H9 (cell line): ENCODE measurements around the gene CYTH3. TPM values are rescaled to one million over a fixed set of nuclear protein-coding genes. Genes with fewer than 3 reads are reported as not detected.

Experiments used
- DNase-seq: peaks from one replicate; pipeline ENCODE4 v3.0.0-alpha.2; 2017
- H2AFZ ChIP-seq: one replicate; pipeline ENCODE4 v1.6.1; 2013; ENCODE audit warnings: mild to moderate bottlenecking, low read length, control low read depth, moderate library complexity
- H2AK5ac ChIP-seq: 2 replicates; pipeline ENCODE4 v1.6.1; 2013; ENCODE audit warnings: low read length, control low read depth, mixed read lengths; ENCODE audit not compliant: insufficient read length
- H2BK120ac ChIP-seq: one replicate; pipeline ENCODE4 v1.6.1; 2013; ENCODE audit warnings: low read depth, mild to moderate bottlenecking, low read length, control low read depth, inconsistent platforms; ENCODE audit not compliant: poor library complexity, severe bottlenecking
- H2BK12ac ChIP-seq: 2 replicates; pipeline ENCODE4 v1.6.1; 2013; ENCODE audit warnings: low read length, control low read depth, mixed read lengths, low read depth; ENCODE audit not compliant: insufficient read length
- H2BK15ac ChIP-seq: 2 replicates; pipeline ENCODE4 v1.6.1; 2013; ENCODE audit warnings: low read depth, low read length, control low read depth
- H2BK20ac ChIP-seq: one replicate; pipeline ENCODE4 v1.6.1; 2013; ENCODE audit warnings: low read depth, mild to moderate bottlenecking, low read length, control low read depth, inconsistent platforms; ENCODE audit not compliant: poor library complexity, severe bottlenecking
- H2BK5ac ChIP-seq: 2 replicates; pipeline ENCODE4 v1.6.1; 2013; ENCODE audit warnings: low read length, control low read depth, mixed read lengths; ENCODE audit not compliant: insufficient read length
- H3K14ac ChIP-seq: 2 replicates; pipeline ENCODE4 v1.6.1; 2013; ENCODE audit warnings: low read length, control low read depth; ENCODE audit not compliant: insufficient read depth
- H3K18ac ChIP-seq: 2 replicates; pipeline ENCODE4 v1.6.1; 2013; ENCODE audit warnings: low read depth, mild to moderate bottlenecking, mixed read lengths, low read length, control low read depth; ENCODE audit not compliant: insufficient read length
- H3K23ac ChIP-seq: 2 replicates; pipeline ENCODE4 v1.6.1; 2013; ENCODE audit warnings: low read length, control low read depth, mixed read lengths, low read depth; ENCODE audit not compliant: insufficient read length
- H3K23me2 ChIP-seq: 2 replicates; pipeline ENCODE4 v1.6.1; 2013; ENCODE audit warnings: low read depth, mild to moderate bottlenecking, mixed read lengths, low read length, control low read depth; ENCODE audit not compliant: insufficient read length, poor library complexity, severe bottlenecking
- H3K27ac ChIP-seq: 2 replicates; pipeline ENCODE4 v1.5.1; 2013; ENCODE audit warnings: low read length, control low read depth, mixed read lengths, low read depth; ENCODE audit not compliant: insufficient read length
- H3K27me3 ChIP-seq: 2 replicates; pipeline ENCODE4 v1.6.1; 2013; ENCODE audit warnings: low read length, control low read depth, inconsistent platforms; ENCODE audit not compliant: insufficient read depth
- H3K4ac ChIP-seq: 2 replicates; pipeline ENCODE4 v1.6.1; 2013; ENCODE audit warnings: low read depth, mild to moderate bottlenecking, control low read depth, inconsistent platforms, low read length, moderate library complexity
- H3K4me1 ChIP-seq: 2 replicates; pipeline ENCODE4 v1.6.1; 2013; ENCODE audit warnings: low read length, control low read depth, inconsistent platforms; ENCODE audit not compliant: insufficient read depth
- H3K4me2 ChIP-seq: 2 replicates; pipeline ENCODE4 v1.6.1; 2013; ENCODE audit warnings: low read length, control low read depth, mixed read lengths; ENCODE audit not compliant: insufficient read length, insufficient read depth
- H3K56ac ChIP-seq: 2 replicates; pipeline ENCODE4 v1.6.1; 2013; ENCODE audit warnings: low read depth, mild to moderate bottlenecking, mixed read lengths, low read length, control low read depth; ENCODE audit not compliant: insufficient read length
- H3K79me1 ChIP-seq: 2 replicates; pipeline ENCODE4 v1.6.1; 2013; ENCODE audit warnings: low read depth, mild to moderate bottlenecking, moderate library complexity, low read length, control low read depth, inconsistent platforms; ENCODE audit not compliant: insufficient read depth, poor library complexity, severe bottlenecking
- H3K79me2 ChIP-seq: 2 replicates; pipeline ENCODE4 v1.6.1; 2013; ENCODE audit warnings: low read length, control low read depth, inconsistent platforms; ENCODE audit not compliant: insufficient read depth
- H3K9ac ChIP-seq: 2 replicates; pipeline ENCODE4 v1.6.1; 2013; ENCODE audit warnings: low read length, control low read depth, mixed read lengths; ENCODE audit not compliant: insufficient read length; ENCODE audit errors: extremely low read depth
- H3K9me3 ChIP-seq: one replicate; pipeline ENCODE4 v1.6.1; 2013; ENCODE audit warnings: low read depth, low read length, inconsistent platforms; ENCODE audit not compliant: control insufficient read depth
- H3T11ph ChIP-seq: one replicate; pipeline ENCODE4 v1.6.1; 2013; ENCODE audit warnings: mild to moderate bottlenecking, low read length, control low read depth, inconsistent platforms
- H4K20me1 ChIP-seq: one replicate; pipeline ENCODE4 v1.6.1; 2013; ENCODE audit not compliant: control insufficient read depth, insufficient read length, insufficient read depth
- H4K5ac ChIP-seq: 2 replicates; pipeline ENCODE4 v1.6.1; 2013; ENCODE audit warnings: low read depth, mild to moderate bottlenecking, mixed read lengths, low read length, control low read depth; ENCODE audit not compliant: insufficient read length
- H4K8ac ChIP-seq: replicated peaks from 2 replicates; pipeline ENCODE4 v1.6.1; 2013; ENCODE audit warnings: low read length, control low read depth, mixed read lengths, low read depth; ENCODE audit not compliant: insufficient read length
- H4K91ac ChIP-seq: 2 replicates; pipeline ENCODE4 v1.6.1; 2013; ENCODE audit warnings: low read depth, mild to moderate bottlenecking, moderate library complexity, mixed read lengths, low read length, control low read depth; ENCODE audit not compliant: insufficient read length
- H3K27ac Mint-ChIP-seq, 3 experiments: 2 replicates in 2 of 3; 3 replicates in 1 of 3; pipeline ENCODE4 v1.8.0; 2020 to 2021; ENCODE audit warnings: mixed read lengths in 3 of 3, mild to moderate bottlenecking in 1 of 3, moderate library complexity in 1 of 3
- H3K27me3 Mint-ChIP-seq: 2 replicates; pipeline ENCODE4 v1.8.0; 2021; ENCODE audit warnings: low read depth, mild to moderate bottlenecking, moderate library complexity, mixed read lengths
- H3K36me3 Mint-ChIP-seq, 3 experiments: 2 replicates in 2 of 3; 3 replicates in 1 of 3; pipeline ENCODE4 v1.8.0; 2020 to 2021; ENCODE audit warnings: low read depth in 3 of 3, mixed read lengths in 3 of 3; ENCODE audit not compliant: insufficient read depth in 1 of 3
- H3K4me1 Mint-ChIP-seq, 2 experiments: 2 replicates each; pipeline ENCODE4 v1.8.0; 2020; ENCODE audit warnings: mixed read lengths in 2 of 2
- H3K4me3 Mint-ChIP-seq, 2 experiments: 2 replicates in 1 of 2; 3 replicates in 1 of 2; pipeline ENCODE4 v1.8.0; 2020 to 2021; ENCODE audit warnings: mild to moderate bottlenecking in 2 of 2, mixed read lengths in 2 of 2, moderate library complexity in 1 of 2
- H3K9me3 Mint-ChIP-seq, 2 experiments: 2 replicates in 1 of 2; 3 replicates in 1 of 2; pipeline ENCODE4 v1.8.0; 2020; ENCODE audit warnings: mild to moderate bottlenecking in 2 of 2, mixed read lengths in 2 of 2, moderate library complexity in 1 of 2
- WGBS: extraction: QIAGEN DNeasy Blood & Tissue Kit; methylation state at CpG from one replicate; pipeline ENCODE4 v1.1.7; 2013; ENCODE audit warnings: missing lambda C conversion rate, low lambda C conversion rate, mixed read lengths; ENCODE audit not compliant: insufficient read length; ENCODE audit errors: extremely low coverage; 5-methylcytosine and 5-hydroxymethylcytosine counted together
- total RNA-seq: library from RNA; stranded (reverse); gene quantifications from 2 replicates; pipeline ENCODE4 v1.2.1, GENCODE V29; 2021
- TF ChIP-seq, protein P1 (sequence below): fragments of 200-600 bp; sonication (generic); conservative IDR thresholded peaks from 3 replicates; pipeline ENCODE4 v1.8.0; 2021; ENCODE audit warnings: antibody characterized with exemption, mild to moderate bottlenecking

Gene CYTH3
- total RNA-seq, 1 experiment from 2014 or later = 12.3 TPM

DNA sequence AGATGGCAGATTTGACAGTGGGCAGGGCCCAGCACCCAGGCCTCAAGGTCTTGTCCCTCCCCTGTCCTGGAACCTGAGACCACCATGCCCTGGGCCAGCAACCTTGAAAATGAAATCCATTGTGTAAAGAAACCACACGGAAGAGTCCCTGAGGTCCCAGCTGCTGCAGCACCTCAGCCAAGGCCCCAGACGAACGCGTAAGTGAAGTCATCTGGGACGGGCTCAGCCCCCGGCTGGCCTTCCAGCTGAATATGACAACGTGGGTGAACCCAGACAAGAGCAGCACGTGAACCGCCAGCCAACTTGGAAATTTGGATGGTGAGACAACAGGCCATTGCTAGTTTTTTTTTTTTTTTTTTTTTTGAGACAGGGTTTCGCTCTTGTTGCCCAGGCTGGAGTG is 70.3 kb downstream of the CYTH3 start:
- Mint-ChIP-seq H3K27ac (peak overlapping the region; percentile 20 to 40 (median 28); a peak in 2 of 7 replicates), H3K27me3 (no peaks in the 10 kb centered on the region), H3K4me1 (peaks cover 31% of the 10 kb centered on the region in 2 experiments), H3K36me3 (no peaks in the 10 kb centered on the region), H3K9me3 (no peaks in the 10 kb centered on the region), H3K4me3 (no peak overlapping the region)
- Histone ChIP-seq H3K79me1 (no peaks in the 10 kb centered on the region), H3T11ph (no peak overlapping the region), H3K9me3 (no peaks in the 10 kb centered on the region), H3K9ac (no peak overlapping the region), H4K5ac (no peak overlapping the region), H4K20me1 (no peaks in the 10 kb centered on the region), H2BK5ac (no peak overlapping the region), H2AK5ac (no peak overlapping the region), H2AFZ (no peak overlapping the region), H2BK120ac (no peak overlapping the region), H3K79me2 (no peaks in the 10 kb centered on the region), H3K56ac (no peak overlapping the region), H2BK20ac (no peak overlapping the region), H3K4me2 (no peak overlapping the region), H3K18ac (no peak overlapping the region), H4K8ac (no peak overlapping the region), H3K4me1 (peaks cover 3% of the 10 kb centered on the region; the same call in 1 of the 2 replicates), H2BK12ac (no peak overlapping the region), H3K23ac (no peak overlapping the region), H3K27ac (no peak overlapping the region), H3K23me2 (no peaks in the 10 kb centered on the region), H3K27me3 (no peaks in the 10 kb centered on the region), H3K4ac (no peak overlapping the region), H4K91ac (no peak overlapping the region), H3K14ac (no peak overlapping the region), H2BK15ac (no peak overlapping the region)
- WGBS = no CpG with 5 or more reads among the region's 10 CpGs
- DNase-seq = no peak
- TF ChIP-seq, protein P1, sequence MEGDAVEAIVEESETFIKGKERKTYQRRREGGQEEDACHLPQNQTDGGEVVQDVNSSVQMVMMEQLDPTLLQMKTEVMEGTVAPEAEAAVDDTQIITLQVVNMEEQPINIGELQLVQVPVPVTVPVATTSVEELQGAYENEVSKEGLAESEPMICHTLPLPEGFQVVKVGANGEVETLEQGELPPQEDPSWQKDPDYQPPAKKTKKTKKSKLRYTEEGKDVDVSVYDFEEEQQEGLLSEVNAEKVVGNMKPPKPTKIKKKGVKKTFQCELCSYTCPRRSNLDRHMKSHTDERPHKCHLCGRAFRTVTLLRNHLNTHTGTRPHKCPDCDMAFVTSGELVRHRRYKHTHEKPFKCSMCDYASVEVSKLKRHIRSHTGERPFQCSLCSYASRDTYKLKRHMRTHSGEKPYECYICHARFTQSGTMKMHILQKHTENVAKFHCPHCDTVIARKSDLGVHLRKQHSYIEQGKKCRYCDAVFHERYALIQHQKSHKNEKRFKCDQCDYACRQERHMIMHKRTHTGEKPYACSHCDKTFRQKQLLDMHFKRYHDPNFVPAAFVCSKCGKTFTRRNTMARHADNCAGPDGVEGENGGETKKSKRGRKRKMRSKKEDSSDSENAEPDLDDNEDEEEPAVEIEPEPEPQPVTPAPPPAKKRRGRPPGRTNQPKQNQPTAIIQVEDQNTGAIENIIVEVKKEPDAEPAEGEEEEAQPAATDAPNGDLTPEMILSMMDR = no peak
